Sigmoid colon (tissue), 3 donors: ENCODE data around the gene TFIP11.

ENCODE experiments used
- CTCF ChIP-seq, 4 experiments: fragments of 450-650 bp in 3 of 4; fragments of 200-600 bp in 1 of 4; IDR thresholded peaks; one replicate each; pipeline ENCODE4 v1.5.1; 2016 to 2019; ENCODE audit warnings: antibody characterized with exemption in 4 of 4, mild to moderate bottlenecking in 3 of 4, moderate library complexity in 2 of 4
- POLR2A ChIP-seq, 2 donors: fragments of 450-650 bp; IDR thresholded peaks; one replicate each; pipeline ENCODE4 v1.6.1; 2016; ENCODE audit warnings: antibody characterized with exemption in 2 of 2, mild to moderate bottlenecking in 2 of 2, moderate library complexity in 2 of 2

GRCh38 chr22:26515931-26516330, 3.7 kb upstream of the TFIP11 start:
- TF ChIP-seq POLR2A (IDR thresholded peaks at IDR 0.05) (no peak), CTCF (IDR thresholded peaks at IDR 0.05) (no peak)
